Muscle of back (tissue), 11 donors: ENCODE measurements around the gene C19orf81. TPM values are rescaled to one million over a fixed set of nuclear protein-coding genes. Genes with fewer than 3 reads are reported as not detected.

ENCODE experiments used
- DNase-seq, 3 donors: peaks; one replicate each; pipeline versions ENCODE4 v3.0.0 to v3.0.0-alpha.2; 2013
- polyA plus RNA-seq, 10 donors: library from polyadenylated mRNA; unstranded; fragments of 120-200 nt; gene quantifications; one replicate each; pipeline ENCODE4 v1.2.1, GENCODE V29; 2013; ENCODE audit not compliant: insufficient read length in 10 of 10

C19orf81 gene
- polyA plus RNA-seq, 10 donors, result 0.65 to 3.1 (median 1.3) TPM

GRCh38 chr19:50708179-50708879 is 59.1 kb downstream of the C19orf81 start:
- DNase-seq, result no peak

Other genes starting within 250 kb of the C19orf81 start
- 1 to 10 TPM in 1 of 10 donors, under 1 TPM in 9; 0.18 to 1.4 (median 0.60) TPM for gene SPIB, start 230.5 kb upstream of the C19orf81 start, polyA plus RNA-seq
- 100 to 1,000 TPM in 1 of 10 donors, 10 to 100 TPM in 9; 25.1 to 132 (median 42.4) TPM for gene MYBPC2, start 216.6 kb upstream of the C19orf81 start, polyA plus RNA-seq
- gene EMC10, start 172.9 kb upstream of the C19orf81 start, polyA plus RNA-seq, result 100 to 1,000 TPM in 3 of 10 donors, 10 to 100 TPM in 7; 64.7 to 133 (median 91.9) TPM
- gene GARIN5A, start 172.6 kb upstream of the C19orf81 start, polyA plus RNA-seq, result 1 to 10 TPM; 3.4 to 6.1 (median 4.3) TPM
- gene JOSD2, start 138.3 kb upstream of the C19orf81 start, polyA plus RNA-seq, result 10 to 100 TPM; 14.5 to 30.5 (median 19.1) TPM
- 1 to 10 TPM in 1 of 10 donors, under 1 TPM in 8, not detected in 1; 0.32 to 2.0 (median 0.52) TPM for gene ASPDH, start 135.5 kb upstream of the C19orf81 start, polyA plus RNA-seq
- gene LRRC4B, start 81.0 kb upstream of the C19orf81 start, polyA plus RNA-seq, result 10 to 100 TPM in 4 of 10 donors, 1 to 10 TPM in 6; 5.8 to 12.1 (median 9.0) TPM
- under 1 TPM in 4 of 10 donors, not detected in 6; 0.08 to 0.24 (median 0.11) TPM for gene SYT3, start 9.6 kb upstream of the C19orf81 start, polyA plus RNA-seq
- 10 to 100 TPM; 13.4 to 36.5 (median 27.3) TPM for gene SHANK1, start 70.4 kb downstream of the C19orf81 start, polyA plus RNA-seq
- 10 to 100 TPM; 17.4 to 47.6 (median 27.5) TPM for gene CLEC11A, start 73.9 kb downstream of the C19orf81 start, polyA plus RNA-seq
- not detected for gene GPR32, start 121.0 kb downstream of the C19orf81 start, polyA plus RNA-seq
- under 1 TPM in 4 of 10 donors, not detected in 6; 0.13 to 0.24 (median 0.16) TPM for gene ACP4, start 141.0 kb downstream of the C19orf81 start, polyA plus RNA-seq
- gene KLK1, start 174.3 kb downstream of the C19orf81 start, polyA plus RNA-seq, result 1 to 10 TPM in 1 of 10 donors, under 1 TPM in 5, not detected in 4; 0.19 to 1.3 (median 0.46) TPM
- not detected for gene KLK15, start 184.1 kb downstream of the C19orf81 start, polyA plus RNA-seq
- not detected for gene KLK3, start 205.5 kb downstream of the C19orf81 start, polyA plus RNA-seq
- gene KLK2, start 224.0 kb downstream of the C19orf81 start, polyA plus RNA-seq, result not detected